Inflammatory macrophage (primary cell): ENCODE data around the gene SCRG1.

Experiments
- DNase-seq, 2 donors: peaks; one replicate each; pipeline ENCODE4 v3.0.0-alpha.2; 2020 to 2022
- total RNA-seq, 18 experiments: gene quantifications; one replicate each; lab custom pipeline; 2026; ENCODE audit warnings: mixed read lengths in 6 of 18, inconsistent platforms in 2 of 18; lab: John Stamatoyannopoulos, UW

SCRG1 gene
- total RNA-seq = 0 to 0.25 (median 0.10) reads per million in 18 experiments

- DNase-seq = no peak
Observed at GRCh38 chr4:173398779-173399415, at the start of gene SCRG1. SCRG1 (minus strand) TSS chr4:173399116; CDS start chr4:173391414, 7,702 bp downstream.

DNA sequence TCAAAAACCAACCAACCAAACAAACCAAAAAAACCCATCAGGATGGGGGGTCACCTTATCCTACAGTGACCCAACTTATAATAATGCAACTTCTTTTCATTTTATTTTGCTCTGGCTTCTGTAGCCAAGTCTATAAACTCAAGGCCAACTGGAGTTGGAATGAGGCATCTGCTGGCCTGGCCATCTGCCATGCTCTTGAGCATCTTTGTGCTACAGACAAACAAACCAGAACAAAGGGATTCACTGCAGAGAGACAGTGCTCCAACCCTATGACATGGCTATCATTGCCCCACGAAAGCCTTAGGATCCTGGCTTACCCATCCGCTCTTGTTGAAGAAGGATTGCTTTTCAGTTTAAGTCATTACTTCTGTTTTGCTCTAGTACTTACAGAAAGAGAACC, 49.2 kb upstream of the SCRG1 start:
- DNase-seq = no peak

DNA sequence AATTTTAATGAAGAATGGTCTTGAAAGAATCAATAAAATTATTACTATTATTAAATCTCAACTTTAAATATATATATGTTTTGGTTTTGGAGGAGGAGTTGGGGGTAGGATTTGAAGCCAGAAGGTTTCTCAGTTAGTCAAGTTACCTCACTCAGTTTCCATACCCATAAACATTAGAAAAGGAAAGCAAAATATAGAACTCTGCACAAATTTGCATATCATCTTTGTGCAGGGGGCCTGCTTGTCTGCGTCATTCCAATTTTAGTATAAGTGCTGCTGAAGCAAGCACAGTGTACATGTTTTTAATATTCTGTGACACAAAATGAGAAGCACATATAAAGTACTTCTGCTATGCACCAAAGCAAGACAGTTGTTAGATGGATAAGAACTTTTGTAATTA, 47.5 kb upstream of the SCRG1 start:
- DNase-seq = no peak

DNA sequence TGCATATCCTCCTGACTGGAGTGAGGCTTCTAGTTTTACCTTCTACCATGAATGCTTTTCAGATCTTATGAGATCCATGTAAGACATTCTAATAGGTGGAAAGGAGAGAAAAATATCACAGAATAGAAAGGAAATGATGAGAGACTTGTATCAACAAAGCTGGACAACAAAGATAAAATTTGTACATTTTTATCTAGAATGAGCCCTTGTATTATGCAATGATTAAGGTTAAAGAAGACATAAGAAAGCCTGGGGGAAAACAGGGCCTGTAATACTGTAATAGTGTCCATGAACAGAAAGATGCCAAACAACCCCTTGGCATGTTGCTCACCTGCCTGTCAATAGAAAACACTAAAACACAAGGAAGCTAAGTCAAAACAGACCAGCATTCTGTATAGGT, 44.2 kb upstream of the SCRG1 start:
- no peak for DNase-seq

- DNase-seq = no peak
Observed at GRCh38 chr4:173442223-173442932, 43.5 kb upstream of the SCRG1 start.

- no peak for DNase-seq
Observed at GRCh38 chr4:173440888-173441287, 42.0 kb upstream of the SCRG1 start.

DNA sequence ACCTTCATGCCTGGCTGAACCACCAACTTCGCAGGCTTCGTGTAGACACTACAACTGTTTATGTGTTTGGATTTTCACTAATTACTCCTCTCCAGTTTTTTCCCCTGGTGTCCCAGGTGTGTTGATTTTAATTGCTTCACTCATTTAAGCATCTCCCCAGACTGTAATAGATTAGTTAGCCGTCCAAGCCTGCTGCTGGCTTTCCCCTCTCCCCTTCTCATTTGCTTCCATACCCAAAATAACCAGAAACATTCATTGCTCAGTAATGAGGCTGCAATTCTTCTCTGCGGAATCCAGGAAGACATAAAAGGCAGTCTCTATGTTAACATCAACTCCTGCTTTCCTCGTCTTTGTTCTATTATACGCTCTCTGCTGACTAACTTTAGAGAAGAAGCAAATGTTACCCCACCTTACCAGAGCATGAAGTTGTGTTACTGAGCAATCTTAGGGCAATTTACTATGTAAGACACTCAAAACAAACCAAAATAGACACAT, 37.9 kb upstream of the SCRG1 start:
- no peak for DNase-seq

DNA sequence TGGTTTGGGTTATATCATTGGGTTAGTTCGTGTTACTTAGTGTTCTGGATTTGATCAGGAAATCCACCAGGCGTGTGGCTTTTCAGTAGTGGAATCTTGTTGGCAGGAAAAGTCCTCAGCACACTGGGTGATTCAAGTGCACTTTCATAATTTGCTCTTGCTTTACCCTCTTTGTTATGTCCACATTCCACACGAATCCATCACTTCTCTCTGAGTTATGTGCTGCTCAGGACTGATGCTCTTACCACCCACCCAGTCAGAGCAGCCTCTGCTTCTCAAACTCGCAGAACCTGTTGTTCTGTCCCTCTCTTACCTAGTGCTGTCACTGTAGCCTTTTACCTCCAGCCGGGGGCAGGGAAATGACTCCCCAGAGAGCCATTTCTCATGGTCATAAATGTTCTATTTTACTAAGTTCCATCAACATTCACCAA, 37.2 kb upstream of the SCRG1 start:
- no peak for DNase-seq

DNA sequence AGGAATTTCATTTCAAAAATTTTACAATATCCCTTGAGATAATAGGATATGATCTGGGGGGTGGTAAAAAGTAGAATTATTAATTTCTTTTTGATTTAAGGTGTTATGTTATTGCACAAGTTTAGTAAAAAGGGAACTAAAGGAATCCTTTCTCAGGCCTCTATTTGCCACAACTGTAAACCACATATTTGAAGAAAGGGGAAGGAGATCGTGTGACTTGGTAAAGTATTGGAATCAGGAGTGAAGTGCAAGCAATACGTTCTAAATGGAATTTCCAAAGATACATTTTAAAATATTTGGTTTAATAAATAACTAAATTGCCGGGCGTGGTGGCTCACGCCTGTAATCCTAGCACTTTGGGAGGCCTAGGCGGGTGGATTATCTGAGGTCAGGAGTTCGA, 35.3 kb upstream of the SCRG1 start:
- DNase-seq = peak; percentile 36 to 78

- DNase-seq = no peak
Observed at GRCh38 chr4:173433447-173433846, 34.5 kb upstream of the SCRG1 start.

- DNase-seq = no peak
Observed at GRCh38 chr4:173432430-173432829, 33.5 kb upstream of the SCRG1 start.

- DNase-seq = no peak
Observed at GRCh38 chr4:173426064-173426463, 27.1 kb upstream of the SCRG1 start.

- DNase-seq = no peak
Observed at GRCh38 chr4:173424899-173425805, 26.2 kb upstream of the SCRG1 start.

DNA sequence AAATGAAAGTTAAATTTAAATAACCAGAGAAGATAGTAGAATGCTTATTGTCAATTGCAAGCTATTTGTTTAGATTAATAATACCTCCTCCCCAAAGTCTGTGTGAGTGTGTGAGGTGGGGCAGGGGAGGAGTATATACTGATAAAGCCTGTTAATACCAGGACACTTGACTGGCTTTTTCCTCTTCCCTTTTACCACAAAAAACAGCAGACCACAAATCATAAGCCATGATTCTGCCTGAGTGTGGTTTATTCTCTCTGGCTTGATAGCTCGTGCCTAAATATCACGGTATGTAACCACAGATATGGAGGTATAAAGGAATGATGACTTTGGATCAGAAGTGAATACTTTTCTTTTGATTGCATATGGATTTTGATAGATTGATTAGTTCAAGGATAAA, 21.9 kb upstream of the SCRG1 start:
- DNase-seq = no peak

DNA sequence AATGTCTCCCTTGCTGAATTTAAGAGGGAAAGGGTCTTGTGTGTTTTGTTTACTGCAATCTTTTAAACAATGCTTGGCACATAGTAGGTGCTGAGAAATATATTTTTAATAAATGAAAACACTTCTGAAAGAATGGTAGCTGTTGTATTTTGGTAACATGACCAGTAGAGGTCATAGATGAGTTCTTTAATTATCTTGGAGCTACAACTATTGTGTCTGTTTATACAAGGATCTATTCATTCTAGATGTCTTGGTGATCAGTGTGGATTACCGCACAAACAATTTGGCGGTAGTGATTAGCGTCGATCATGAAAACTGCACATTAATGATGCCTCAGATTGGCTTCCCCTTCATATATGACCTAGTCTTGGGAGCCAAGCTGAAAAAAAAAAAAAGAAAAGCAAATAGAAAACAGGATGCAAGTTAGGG, 21.4 kb upstream of the SCRG1 start:
- peak in 1 of 2 donors; percentile 39 for DNase-seq

DNA sequence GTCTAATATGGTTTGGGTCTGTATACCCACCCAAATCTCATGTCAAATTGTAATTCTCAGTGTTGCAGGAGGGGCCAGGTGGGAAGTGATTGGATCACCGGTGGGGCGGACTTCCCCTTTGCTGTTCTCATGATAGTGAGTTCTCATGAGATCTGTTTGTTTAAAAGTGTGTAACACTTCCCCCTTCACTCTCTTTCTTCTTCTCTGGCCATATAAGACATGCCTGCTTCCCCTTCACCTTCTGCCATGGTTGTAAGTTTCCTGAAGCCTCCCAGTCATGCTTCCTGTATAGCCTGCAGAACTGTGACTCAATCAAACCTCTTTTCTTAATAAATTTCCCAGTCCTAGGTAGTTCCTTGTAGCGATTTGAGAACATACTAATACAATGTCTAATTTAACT, 19.7 kb upstream of the SCRG1 start:
- DNase-seq = peak; percentile 19 to 32

- DNase-seq = no peak
Observed at GRCh38 chr4:173417833-173418232, 18.9 kb upstream of the SCRG1 start.

DNA sequence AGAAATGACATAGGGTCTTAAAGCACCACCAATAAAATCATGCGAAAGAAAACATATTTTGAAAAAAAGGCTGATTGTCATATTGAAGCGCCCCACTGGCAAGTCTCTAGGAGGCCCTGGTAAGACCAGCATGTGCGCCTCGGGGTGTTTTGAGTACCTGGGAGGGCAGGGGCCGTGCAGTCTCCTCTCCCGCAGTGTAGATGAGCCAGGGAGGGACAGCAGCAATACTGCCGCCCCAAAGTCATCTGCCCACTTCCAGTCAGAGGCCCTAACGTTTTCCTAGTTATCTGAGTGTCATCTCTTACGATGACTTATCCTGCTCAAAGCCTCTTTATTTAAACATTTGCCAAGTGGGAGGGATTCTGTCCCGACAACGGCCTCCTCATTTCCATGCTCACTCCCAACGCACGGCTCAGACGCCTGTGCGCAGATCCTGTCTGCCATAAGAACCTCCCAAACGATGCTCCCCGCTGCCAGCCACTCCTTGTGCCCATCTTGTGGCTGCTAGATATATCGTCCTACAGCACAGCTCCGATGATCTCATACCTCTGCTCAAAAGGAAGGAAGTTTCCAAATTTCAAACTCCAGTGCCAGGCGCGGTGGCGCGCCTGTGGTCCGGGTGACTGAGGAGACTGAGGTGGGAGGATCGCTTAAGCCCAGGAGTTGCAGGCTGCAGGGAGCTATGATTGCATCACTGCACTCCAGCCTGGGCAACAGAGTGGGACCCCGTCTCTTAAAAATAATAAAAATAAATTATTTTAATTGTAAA, 17.2 kb upstream of the SCRG1 start:
- peak; percentile 97 to 98 for DNase-seq

GRCh38 chr4:173415092-173415491, 16.2 kb upstream of the SCRG1 start:
- peak; percentile 75 to 92 for DNase-seq

DNA sequence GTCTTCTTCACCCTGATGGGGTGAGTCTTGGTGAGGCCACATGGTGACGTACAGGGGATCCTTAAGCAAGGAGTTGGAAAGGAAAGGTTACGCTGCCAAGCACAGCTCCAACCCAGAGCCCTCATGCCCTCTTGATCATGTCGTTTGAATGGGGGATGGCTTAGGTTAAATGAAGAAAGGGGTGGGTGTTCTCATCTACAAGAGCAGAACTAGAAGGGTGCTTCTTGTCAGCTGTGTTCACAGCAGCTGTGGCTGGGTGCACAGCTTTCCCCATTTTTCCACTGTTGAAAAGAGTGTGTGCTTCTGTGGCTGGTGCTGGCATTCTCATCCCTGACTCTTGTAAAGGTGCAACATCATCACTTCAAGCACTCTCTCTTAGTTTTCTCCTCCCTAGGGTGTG, 15.5 kb upstream of the SCRG1 start:
- DNase-seq = peak in 1 of 2 donors; percentile 48

- peak in 1 of 2 donors; percentile 43 for DNase-seq
Observed at GRCh38 chr4:173413036-173413435, 14.1 kb upstream of the SCRG1 start.

- DNase-seq = no peak
Observed at GRCh38 chr4:173411106-173411693, 12.3 kb upstream of the SCRG1 start.
